Stimulated activated CD8-positive, alpha-beta memory T cell treated with anti-CD3 and anti-CD28 coated beads, Interleukin-7, amount 100 ng/mL, for 1 hour (primary cell): ENCODE measurements around the gene WDR47.

Source experiments
- DNase-seq, 2 donors: peaks; one replicate each; pipeline ENCODE4 v3.0.0-alpha.2; 2020; ENCODE audit warnings: low read depth in 2 of 2

Gene WDR47

DNA sequence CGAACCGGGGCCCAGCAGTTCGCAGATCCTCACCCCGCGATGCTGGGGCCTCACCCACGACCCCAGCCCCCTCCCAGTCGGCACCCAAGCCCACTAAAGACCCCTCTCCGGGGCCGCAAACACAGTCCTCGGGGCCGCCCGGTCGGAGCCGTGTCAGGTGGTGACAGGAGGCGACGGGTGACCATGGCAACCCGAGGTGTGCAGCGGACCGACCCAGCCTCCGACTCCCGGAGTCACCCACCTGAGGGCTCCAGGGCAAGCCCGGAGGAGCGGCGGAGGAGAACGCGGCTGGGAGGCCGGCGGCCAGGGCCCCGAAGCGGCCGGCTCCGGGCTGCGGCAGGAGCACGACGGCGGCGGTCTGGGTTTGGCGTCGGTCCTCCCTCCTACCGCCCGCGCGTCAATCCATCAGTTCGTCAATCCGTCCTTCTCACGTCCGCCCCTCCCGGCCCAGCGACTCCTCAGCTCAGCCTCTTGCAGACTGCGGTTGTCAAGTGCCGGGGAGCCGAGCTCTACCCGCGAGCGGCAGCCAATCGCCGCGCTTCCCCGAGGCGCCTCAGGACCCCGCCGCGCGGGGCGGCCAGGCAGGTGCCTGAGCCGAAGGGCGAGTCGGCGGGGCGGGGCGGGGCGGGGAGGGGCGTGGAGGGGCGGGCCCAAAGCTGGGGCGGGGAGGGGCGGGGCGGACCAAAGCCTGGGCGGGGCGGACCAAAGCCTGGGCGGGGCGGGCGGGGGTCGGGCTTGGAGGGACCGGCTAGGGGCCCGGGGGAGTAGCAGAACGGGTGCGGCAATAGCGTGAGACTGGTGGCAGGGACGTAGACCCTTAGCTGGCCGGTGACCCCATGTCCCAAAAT, at the start of gene WDR47:
WDR47 (minus strand) TSS at position 482 of the 848 bp plus-strand sequence. CDS start 18,590 bp downstream, outside the sequence.
- peak; percentile 86 to 90 for DNase-seq

DNA sequence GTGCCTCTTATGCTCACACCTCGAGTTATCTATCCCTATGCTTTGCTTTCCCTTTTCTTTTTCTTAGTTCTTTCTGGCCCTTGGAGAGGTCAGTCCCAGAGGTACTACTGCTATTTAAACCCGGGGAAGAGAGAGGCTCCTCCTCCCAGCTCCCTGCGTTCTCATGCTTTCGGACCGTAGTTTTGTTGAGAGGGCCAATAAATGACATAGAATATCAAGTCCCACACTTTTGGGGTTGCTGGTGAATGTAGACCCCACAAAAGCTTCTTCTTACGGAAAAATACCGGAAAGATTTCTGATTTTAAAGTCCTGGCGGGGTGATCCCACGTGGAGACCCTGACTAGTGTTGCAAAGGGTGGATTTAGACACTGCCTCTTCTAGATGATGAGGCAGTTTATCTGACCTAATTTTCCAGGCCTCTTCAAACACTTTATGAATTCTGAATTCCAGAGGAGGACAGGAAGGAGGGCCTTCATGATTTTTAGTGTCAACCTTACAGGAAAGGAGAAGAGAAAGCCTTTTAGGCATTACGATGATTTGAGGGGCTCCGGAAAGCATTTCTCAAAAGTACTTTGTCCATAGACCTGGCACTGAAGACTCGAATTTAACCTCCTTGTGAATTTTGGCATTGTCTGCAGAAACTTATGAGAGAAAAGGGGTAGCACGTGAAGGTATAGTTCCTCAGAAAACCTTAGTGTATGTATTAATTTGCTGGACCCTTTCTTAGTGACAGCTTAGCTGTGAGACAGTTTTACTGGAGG, 49.4 kb upstream of the WDR47 start:
- no peak for DNase-seq

GRCh38 chr1:109090196-109091077, 48.5 kb upstream of the WDR47 start, which contains the start of gene TMEM167B:
TMEM167B (plus strand) TSS chr1:109090764; CDS start chr1:109090873, 109 bp downstream.
- peak; percentile 63 to 68 for DNase-seq

DNA sequence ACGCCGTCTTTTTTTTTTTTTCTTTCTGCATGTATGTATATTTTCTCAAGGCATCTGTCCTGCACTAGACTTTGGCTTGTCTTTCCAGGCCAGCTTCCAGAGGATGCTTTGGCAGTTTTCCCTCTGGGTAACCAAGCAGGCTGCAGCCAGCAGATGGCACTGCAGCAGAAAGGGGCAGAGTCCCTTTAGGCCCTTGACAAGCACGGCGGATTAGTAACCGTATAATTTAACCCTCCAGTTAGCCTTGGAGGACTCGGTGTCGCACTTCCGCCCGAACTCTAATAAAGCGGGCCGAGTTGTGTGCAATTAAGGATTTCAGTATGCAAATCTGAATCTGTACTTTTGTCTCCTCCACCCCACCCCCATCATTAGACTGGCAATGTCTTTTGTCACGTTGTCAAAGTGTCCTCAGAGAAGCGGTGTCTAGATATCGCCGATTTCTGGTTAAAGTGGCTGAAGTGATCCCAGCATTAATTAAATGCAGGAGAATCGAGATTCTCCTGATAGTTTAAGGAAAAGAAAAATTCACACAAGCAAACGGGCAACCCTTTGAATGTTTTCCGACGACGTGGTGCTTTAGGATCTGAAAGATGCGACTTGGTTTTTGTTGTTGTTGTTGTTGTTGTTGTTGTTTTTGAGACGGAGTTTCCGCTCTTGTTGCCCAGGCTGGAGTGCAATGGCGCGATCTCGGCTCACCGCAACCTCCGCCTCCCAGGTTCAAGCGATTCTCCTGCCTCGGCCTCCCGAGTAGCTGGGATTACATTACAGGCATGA, 47.5 kb upstream of the WDR47 start:
- DNase-seq = no peak

DNA sequence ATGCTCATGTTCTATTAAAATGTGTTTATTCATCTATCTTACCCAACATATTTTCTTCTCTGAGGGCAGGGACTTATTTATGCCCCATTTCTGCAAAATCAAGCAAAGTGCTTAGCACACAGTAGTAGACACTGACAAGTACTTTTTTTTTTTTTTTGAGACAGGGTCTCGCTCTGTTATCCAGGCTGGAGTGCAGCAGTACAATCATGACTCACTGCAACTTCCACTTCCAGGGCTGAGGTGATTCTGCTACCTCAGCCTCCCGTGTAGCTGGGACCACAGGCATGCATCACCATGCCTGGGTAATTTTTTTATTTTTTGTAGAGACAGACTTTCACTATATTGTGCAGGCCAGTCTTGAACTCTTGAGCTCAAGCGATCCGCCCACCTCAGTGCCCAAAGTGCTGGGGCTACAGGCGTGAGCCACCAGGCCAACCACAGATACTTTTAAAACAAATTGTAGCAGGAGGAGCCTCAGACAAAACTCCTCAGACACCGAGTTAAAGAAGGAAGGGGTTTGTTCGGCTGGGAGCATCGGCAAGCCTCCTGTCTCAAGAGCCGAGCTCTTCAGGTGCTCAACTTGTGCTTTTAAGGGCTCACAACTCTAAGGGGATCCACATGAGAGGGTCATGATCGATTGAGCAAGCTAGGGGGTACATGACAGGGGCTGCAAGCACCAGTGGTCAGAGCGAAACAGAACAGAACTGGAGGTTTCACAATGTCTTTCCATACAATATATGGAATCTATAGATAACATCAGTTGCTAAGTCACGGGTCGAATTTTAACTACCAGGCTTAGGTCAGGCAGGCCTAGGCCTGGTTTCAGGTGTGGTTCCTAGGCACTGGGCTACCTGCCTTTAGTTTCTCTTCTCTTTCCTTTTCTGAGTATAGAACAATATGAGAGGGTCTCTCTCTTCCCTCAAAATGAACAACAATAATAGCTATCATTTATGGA, 42.9 kb upstream of the WDR47 start:
- DNase-seq = no peak

- DNase-seq = no peak
These were observed 42.0 kb upstream of the WDR47 start for GRCh38 chr1:109083923-109084322.

GRCh38 chr1:109083501-109083900, 41.6 kb upstream of the WDR47 start:
- no peak for DNase-seq

DNA sequence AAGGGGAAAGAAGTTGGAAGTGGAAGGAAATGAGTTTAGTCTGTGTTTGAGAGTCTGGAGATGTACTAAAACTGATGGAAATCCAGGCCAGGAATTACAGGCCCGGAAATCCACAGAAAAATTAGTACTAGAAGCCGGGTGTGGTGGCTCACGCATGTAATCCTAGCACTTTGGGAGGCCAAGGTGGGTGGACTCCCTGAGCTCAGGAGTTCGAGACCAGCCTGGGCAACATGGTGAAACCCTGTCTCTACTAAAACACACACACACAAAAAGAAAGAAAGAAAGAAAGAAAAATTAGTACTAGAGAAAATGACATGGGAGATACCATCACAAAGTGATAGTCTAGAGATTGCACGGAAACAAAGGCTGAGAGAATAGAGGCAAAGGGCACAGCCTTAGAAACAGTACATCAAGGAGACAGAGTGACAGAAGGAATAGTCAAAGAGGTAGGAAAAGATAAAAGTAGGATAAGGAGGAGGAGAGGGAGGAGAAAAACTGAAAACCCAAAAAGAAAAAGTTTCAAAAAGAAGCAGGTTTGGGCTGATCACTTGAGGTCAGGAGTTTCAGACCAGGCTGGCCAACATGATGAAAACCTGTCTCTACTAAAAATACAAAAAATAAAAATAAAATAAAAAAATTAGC, 38.7 kb upstream of the WDR47 start:
- no peak for DNase-seq

- no peak for DNase-seq
These were observed 37.3 kb upstream of the WDR47 start for GRCh38 chr1:109079240-109079622.

GRCh38 chr1:109078317-109078716, 36.4 kb upstream of the WDR47 start:
- DNase-seq = no peak

GRCh38 chr1:109075531-109076490, 33.9 kb upstream of the WDR47 start, which contains the start of gene TAF13:
TAF13 (minus strand) TSS chr1:109076003; CDS start chr1:109075947, 56 bp downstream.
- DNase-seq = peak; percentile 75 to 76

DNA sequence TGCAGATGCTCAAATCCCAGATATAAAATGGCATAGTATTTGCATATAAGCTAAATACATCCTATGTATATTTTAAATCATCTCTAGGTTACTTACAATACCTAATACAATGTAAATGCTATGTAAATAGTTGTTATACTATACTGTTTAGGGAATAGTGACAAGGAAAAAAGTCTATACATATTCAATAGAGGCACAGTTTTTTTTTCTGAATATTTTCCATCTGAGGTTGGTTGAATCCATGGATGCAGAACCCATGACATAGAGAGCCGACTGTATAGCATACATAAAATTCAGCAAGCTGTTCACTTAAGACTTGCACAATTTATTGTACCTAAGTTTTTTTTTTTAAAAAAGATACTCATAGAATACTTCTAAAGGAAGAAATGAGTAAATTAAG, 27.4 kb upstream of the WDR47 start:
- no peak for DNase-seq

DNA sequence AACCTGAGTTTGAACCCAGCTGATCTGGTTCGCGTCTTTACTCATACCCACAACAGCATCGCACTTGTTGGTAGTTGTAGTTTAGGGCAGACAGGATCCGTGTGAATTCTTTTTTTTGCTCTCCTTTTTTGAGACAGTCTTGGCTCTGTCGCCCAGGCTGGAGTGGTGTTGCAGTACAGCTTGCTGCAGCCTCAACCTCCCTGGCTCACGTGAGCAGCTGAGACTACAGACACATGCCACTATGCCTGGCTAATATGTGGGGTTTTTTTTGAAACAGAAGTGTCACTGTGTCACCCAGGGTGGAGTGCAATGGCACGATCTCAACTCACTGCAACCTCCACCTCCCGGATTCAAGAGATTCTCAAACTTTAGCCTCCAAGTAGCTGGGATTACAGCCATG, 26.0 kb upstream of the WDR47 start:
- no peak for DNase-seq

GRCh38 chr1:109065137-109065536, 23.2 kb upstream of the WDR47 start:
- DNase-seq = no peak

GRCh38 chr1:109061183-109061582, 19.3 kb upstream of the WDR47 start:
- no peak for DNase-seq

DNA sequence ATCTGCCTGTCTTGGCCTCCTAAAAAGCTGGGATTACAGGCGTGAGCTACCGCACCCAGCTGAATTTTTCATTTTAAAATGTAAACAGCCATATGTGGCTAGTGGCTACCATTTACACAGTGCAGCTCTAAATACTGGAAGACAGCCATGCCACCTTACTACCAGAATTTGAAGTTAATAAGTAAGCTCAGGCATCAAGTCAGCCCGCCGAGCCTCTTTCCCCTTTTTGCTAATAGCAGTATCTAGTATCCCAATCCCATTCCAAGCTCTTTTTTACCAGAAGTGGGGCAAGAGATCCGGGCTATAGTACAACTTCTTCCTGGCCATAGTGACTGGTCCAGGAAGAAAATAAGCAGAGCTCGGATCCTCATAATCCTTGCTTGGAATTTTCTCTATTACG, 18.8 kb upstream of the WDR47 start:
- DNase-seq = no peak

DNA sequence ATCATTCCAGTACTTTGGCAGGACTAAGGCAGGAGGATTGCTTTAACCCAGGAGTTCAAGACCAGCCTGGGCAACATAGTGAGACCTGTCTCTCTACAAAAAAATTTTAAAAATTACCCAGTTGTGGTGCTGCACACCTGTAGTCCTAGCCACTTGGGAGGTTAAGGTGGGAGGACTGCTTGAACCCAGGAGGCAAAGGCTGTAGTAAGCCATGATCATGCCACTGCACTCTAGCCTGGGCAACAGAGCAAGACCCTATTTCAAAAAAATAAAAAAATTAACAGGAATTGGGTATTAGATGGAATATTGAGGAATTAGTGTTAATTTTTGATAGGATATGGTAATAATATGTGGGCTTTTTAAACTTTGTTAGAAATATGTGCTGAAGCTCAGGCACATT, 17.1 kb upstream of the WDR47 start:
- no peak for DNase-seq

- DNase-seq = no peak
These were observed 14.2 kb upstream of the WDR47 start for GRCh38 chr1:109056064-109056463.
